Progenitor cell of endocrine pancreas (in vitro differentiated cells): ENCODE measurements around the gene KRT6C. TPM values are rescaled to one million over a fixed set of nuclear protein-coding genes. Genes with fewer than 3 reads are reported as not detected.

Source experiments
- DNase-seq: peaks from one replicate; pipeline ENCODE4 v3.0.0; 2021; ENCODE audit warnings: low spot score; ENCODE audit not compliant: unreplicated experiment
- H3K27ac Mint-ChIP-seq: 2 replicates; pipeline ENCODE4 v1.8.0; 2021; ENCODE audit warnings: mild to moderate bottlenecking, moderate library complexity, mixed read lengths
- H3K27me3 Mint-ChIP-seq: 2 replicates; pipeline ENCODE4 v1.8.0; 2021; ENCODE audit warnings: mixed read lengths
- H3K36me3 Mint-ChIP-seq: 2 replicates; pipeline ENCODE4 v1.8.0; 2022; ENCODE audit warnings: mixed read lengths; ENCODE audit not compliant: insufficient read depth
- H3K4me1 Mint-ChIP-seq: 2 replicates; pipeline ENCODE4 v1.8.0; 2021; ENCODE audit warnings: low read depth, mixed read lengths
- H3K4me3 Mint-ChIP-seq: 2 replicates; pipeline ENCODE4 v1.8.0; 2021; ENCODE audit warnings: low read depth, mild to moderate bottlenecking, moderate library complexity, mixed read lengths
- H3K9me3 Mint-ChIP-seq: 2 replicates; pipeline ENCODE4 v1.8.0; 2021; ENCODE audit warnings: low read depth, mixed read lengths
- total RNA-seq: library from RNA; stranded (reverse); gene quantifications from 2 replicates; pipeline ENCODE4 v1.2.1, GENCODE V29; 2021
- TF ChIP-seq, protein P1 (sequence below): fragments of 200-600 bp; sonication (generic); IDR thresholded peaks from one replicate; pipeline ENCODE4 v1.5.0; 2021; ENCODE audit warnings: antibody characterized with exemption, mild to moderate bottlenecking; ENCODE audit not compliant: unreplicated experiment

Gene KRT6C
- total RNA-seq, 1 donor from 2014 or later, result not detected

DNA sequence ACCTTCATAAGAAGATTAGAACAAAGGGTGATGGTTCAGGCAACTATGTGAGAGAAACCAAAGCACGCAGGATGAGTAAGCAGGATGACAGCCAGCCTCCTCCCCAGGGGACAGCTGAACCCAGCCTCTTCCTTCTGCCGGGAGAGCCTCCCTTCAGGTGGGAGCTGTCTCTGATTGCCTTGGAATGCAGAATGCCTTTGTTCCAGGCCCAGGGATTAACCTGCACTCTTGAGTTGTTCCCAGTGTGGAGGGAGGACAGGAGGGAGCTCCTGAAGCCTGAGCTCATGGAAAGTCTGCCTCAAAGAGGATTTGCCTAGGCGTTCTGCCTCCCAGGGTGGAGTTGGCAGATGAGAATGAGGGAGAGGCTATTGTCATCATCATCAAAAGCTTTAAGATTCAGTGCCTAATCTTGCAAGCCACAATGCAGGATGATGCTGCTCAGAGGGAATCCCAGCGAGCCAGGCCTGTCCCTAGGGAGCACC, 23.0 kb upstream of the KRT6C start:
- no peak for DNase-seq
- no peak overlapping the region for H3K27ac Mint-ChIP-seq

DNA sequence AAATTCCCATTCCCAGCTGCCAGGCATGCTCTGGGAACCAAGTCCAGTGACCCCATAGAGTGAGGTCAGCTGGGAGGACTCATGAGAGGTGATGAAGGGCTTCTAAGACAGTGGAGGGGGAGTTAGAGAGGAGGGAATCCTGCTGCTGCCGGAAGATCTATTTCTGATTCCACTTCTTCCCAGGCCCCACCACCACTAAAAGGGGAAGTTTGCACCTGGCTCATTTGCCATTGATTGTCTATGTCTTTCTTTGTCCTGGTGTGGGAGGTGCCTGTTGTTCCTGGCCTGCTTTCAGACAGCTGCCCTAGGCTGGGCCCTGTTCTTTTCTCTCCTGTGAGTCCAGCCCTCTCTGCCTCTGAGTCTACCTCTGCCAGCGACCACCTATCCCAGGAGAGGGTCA, 22.4 kb upstream of the KRT6C start:
- Mint-ChIP-seq H3K27me3 (peaks cover 29% of the 10 kb centered on the region), H3K9me3 (peaks cover 3% of the 10 kb centered on the region), H3K36me3 (no peaks in the 10 kb centered on the region), H3K4me3 (no peak overlapping the region), H3K4me1 (peaks cover 3% of the 10 kb centered on the region), H3K27ac (no peak overlapping the region)
- TF ChIP-seq, protein P1, sequence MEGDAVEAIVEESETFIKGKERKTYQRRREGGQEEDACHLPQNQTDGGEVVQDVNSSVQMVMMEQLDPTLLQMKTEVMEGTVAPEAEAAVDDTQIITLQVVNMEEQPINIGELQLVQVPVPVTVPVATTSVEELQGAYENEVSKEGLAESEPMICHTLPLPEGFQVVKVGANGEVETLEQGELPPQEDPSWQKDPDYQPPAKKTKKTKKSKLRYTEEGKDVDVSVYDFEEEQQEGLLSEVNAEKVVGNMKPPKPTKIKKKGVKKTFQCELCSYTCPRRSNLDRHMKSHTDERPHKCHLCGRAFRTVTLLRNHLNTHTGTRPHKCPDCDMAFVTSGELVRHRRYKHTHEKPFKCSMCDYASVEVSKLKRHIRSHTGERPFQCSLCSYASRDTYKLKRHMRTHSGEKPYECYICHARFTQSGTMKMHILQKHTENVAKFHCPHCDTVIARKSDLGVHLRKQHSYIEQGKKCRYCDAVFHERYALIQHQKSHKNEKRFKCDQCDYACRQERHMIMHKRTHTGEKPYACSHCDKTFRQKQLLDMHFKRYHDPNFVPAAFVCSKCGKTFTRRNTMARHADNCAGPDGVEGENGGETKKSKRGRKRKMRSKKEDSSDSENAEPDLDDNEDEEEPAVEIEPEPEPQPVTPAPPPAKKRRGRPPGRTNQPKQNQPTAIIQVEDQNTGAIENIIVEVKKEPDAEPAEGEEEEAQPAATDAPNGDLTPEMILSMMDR, result no peak
- DNase-seq, result no peak

More for the DNA sequence above, 23.0 kb upstream of the KRT6C start:
- no peaks in the 10 kb centered on the region for H3K36me3 Mint-ChIP-seq
- H3K4me3 Mint-ChIP-seq, result no peak overlapping the region
- TF ChIP-seq, protein P1, result no peak
- H3K27me3 Mint-ChIP-seq, result peaks cover 24% of the 10 kb centered on the region
- peaks cover 3% of the 10 kb centered on the region for H3K9me3 Mint-ChIP-seq
- H3K4me1 Mint-ChIP-seq, result peaks cover 3% of the 10 kb centered on the region

DNA sequence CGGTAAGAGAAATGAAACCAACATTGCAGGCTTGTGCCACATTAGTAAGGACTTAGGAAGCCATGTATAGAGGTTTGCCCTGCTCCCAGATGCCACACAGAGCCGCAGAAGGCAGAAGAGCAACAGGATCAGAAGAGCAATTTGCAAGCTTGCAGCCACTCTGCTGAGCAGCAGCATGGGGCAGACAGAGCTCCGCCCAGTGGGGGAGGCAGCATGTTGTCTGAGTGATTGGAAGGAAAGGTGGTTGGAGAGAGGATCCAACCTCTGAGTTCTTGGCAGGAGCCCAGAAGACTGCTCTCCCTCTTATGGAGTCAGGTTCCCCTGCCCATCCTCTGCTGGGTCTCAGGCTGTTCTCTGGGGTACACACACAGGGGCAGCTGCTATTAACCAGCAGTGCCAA, 21.8 kb upstream of the KRT6C start:
- Mint-ChIP-seq H3K27ac (no peak overlapping the region), H3K27me3 (peaks cover 36% of the 10 kb centered on the region), H3K9me3 (no peaks in the 10 kb centered on the region), H3K4me3 (no peak overlapping the region), H3K4me1 (peaks cover 3% of the 10 kb centered on the region), H3K36me3 (no peaks in the 10 kb centered on the region)
- TF ChIP-seq, protein P1, result no peak
- no peak for DNase-seq

DNA sequence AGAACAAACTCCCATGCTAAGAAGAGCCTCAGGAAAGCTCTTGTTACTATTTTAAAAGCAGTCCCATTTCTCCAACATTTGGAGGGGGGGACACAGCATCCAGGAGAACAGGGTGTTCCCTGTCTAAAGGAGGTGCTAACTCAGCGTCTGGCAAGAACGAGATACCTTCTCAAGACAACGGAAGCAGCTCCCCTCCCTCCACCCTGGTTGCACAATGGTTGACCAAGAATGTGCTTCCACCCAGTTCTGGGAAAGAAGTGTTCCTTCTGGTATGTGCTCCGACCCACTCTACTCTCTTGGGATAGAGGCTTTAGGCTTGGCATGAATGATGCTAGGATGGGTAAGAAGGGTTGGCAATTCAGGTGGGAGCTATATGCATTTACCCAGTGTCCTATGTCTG, 20.9 kb upstream of the KRT6C start:
- no peaks in the 10 kb centered on the region for H3K36me3 Mint-ChIP-seq
- TF ChIP-seq, protein P1, result no peak
- no peak for DNase-seq

DNA sequence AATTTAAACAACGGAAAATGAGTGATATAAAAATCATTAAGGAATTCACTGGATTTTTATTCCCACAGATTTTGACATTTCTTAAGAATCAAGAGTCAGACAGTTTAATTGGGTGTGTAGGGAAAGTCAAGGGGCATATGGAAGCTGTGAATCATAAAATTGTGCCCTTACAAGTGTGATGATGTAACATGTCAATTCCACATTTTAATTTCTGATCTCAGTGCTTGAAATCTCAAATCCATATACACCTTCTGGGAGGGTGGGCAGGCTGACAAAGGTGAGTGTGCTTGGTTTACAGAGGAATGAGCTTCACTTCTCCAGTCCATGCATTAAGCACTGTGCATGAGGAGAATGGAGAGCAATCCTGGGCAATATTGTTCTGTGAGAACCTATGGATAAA, 20.5 kb upstream of the KRT6C start:
- no peak for DNase-seq
- TF ChIP-seq, protein P1, result no peak
- H3K4me1 Mint-ChIP-seq, result peaks cover 3% of the 10 kb centered on the region
- no peak overlapping the region for H3K4me3 Mint-ChIP-seq
- peaks cover 42% of the 10 kb centered on the region for H3K27me3 Mint-ChIP-seq
- H3K36me3 Mint-ChIP-seq, result no peaks in the 10 kb centered on the region
- no peak overlapping the region for H3K27ac Mint-ChIP-seq
- no peaks in the 10 kb centered on the region for H3K9me3 Mint-ChIP-seq

More for the DNA sequence above, 20.9 kb upstream of the KRT6C start:
- Mint-ChIP-seq H3K27me3 (peaks cover 42% of the 10 kb centered on the region), H3K27ac (no peak overlapping the region), H3K4me1 (peaks cover 3% of the 10 kb centered on the region), H3K4me3 (no peak overlapping the region), H3K9me3 (no peaks in the 10 kb centered on the region)
